HepG2 (cell line): ENCODE results near the gene ABTB2. TPM values are rescaled to one million over a fixed set of nuclear protein-coding genes. Genes with fewer than 3 reads are reported as not detected.
A peak's percentile ranks its signal among the peaks of the same experiment; 100 is the strongest.

Experiments
- ADNP ChIP-seq: sonication (generic); formaldehyde crosslinking; IDR thresholded peaks from 2 replicates; pipeline ENCODE4 v1.4.0; 2020; ENCODE audit warnings: missing genetic modification reagents
- ATF5 ChIP-seq: sonication (generic); formaldehyde crosslinking; IDR thresholded peaks from 2 replicates; pipeline ENCODE4 v1.4.0; 2020; ENCODE audit warnings: mild to moderate bottlenecking, low read depth, missing genetic modification reagents
- CBX5 ChIP-seq: sonication (generic); formaldehyde crosslinking; IDR thresholded peaks from 2 replicates; pipeline ENCODE4 v1.4.0; 2020; ENCODE audit warnings: missing genetic modification reagents, borderline replicate concordance
- CTCF ChIP-seq: sonication (generic); formaldehyde crosslinking; IDR thresholded peaks from 2 replicates; pipeline ENCODE4 v1.5.0; 2020; ENCODE audit warnings: mild to moderate bottlenecking, missing genetic modification reagents, moderate library complexity
- HNF4A ChIP-seq: sonication (generic); formaldehyde crosslinking; IDR thresholded peaks from 2 replicates; pipeline ENCODE4 v1.4.0; 2020; ENCODE audit warnings: missing genetic modification reagents
- KIAA2018 ChIP-seq: sonication (generic); formaldehyde crosslinking; IDR thresholded peaks from 2 replicates; pipeline ENCODE4 v1.5.0; 2020; ENCODE audit warnings: mild to moderate bottlenecking, missing genetic modification reagents, borderline replicate concordance
- MATR3 ChIP-seq: sonication (generic); formaldehyde crosslinking; IDR thresholded peaks from 2 replicates; pipeline ENCODE4 v1.4.0; 2020; ENCODE audit warnings: missing genetic modification reagents
- NPAS2 ChIP-seq: sonication (generic); formaldehyde crosslinking; IDR thresholded peaks from 2 replicates; pipeline ENCODE4 v1.8.0; 2022; ENCODE audit warnings: mild to moderate bottlenecking, missing genetic modification reagents, borderline replicate concordance
- NR2F1 ChIP-seq, 2 experiments: fragments of 450-650 bp in 1 of 2; formaldehyde crosslinking in 1 of 2; IDR thresholded peaks; 2 replicates each; pipeline versions ENCODE4 v1.5.0 to v1.6.1; 2016 to 2020; ENCODE audit warnings: mild to moderate bottlenecking in 1 of 2, missing compliant biosample characterization in 1 of 2, missing genetic modification reagents in 1 of 2, moderate library complexity in 1 of 2
- PHF5A ChIP-seq: IDR thresholded peaks from one replicate; pipeline ENCODE4 v1.6.1; 2018; ENCODE audit warnings: low read depth, missing genetic modification reagents; ENCODE audit not compliant: unreplicated experiment
- SP1 ChIP-seq, 2 experiments: fragments of 450-650 bp in 1 of 2; sonication (generic) in 1 of 2; formaldehyde crosslinking in 1 of 2; IDR thresholded peaks; 2 replicates each; pipeline versions ENCODE4 v1.4.0 to v1.6.1; 2016 to 2020; ENCODE audit warnings: missing genetic modification reagents in 1 of 2
- ZNF251 ChIP-seq: sonication (generic); formaldehyde crosslinking; IDR thresholded peaks from 2 replicates; pipeline ENCODE4 v1.9.0; 2021; ENCODE audit warnings: mild to moderate bottlenecking, missing genetic modification reagents
- ZNF263 ChIP-seq: sonication (generic); formaldehyde crosslinking; IDR thresholded peaks from 2 replicates; pipeline ENCODE4 v1.4.0; 2020; ENCODE audit warnings: missing genetic modification reagents
- ZNF326 ChIP-seq: sonication (generic); formaldehyde crosslinking; IDR thresholded peaks from 2 replicates; pipeline ENCODE4 v1.4.0; 2020; ENCODE audit warnings: missing genetic modification reagents, borderline replicate concordance
- ZNF331 ChIP-seq: sonication (generic); formaldehyde crosslinking; IDR thresholded peaks from 2 replicates; pipeline ENCODE4 v1.4.0; 2020; ENCODE audit warnings: missing genetic modification reagents
- ZNF619 ChIP-seq: sonication (generic); formaldehyde crosslinking; IDR thresholded peaks from 2 replicates; pipeline ENCODE4 v1.4.0; 2020; ENCODE audit warnings: mild to moderate bottlenecking, missing genetic modification reagents
- ZNF788 ChIP-seq: sonication (generic); formaldehyde crosslinking; IDR thresholded peaks from 2 replicates; pipeline ENCODE4 v1.5.0; 2020; ENCODE audit warnings: mild to moderate bottlenecking, missing genetic modification reagents, borderline replicate concordance
- polyA plus RNA-seq, 8 experiments: library from polyadenylated mRNA; depleted of rRNA in 3 of 8; stranded (reverse) in 7 of 8; unstranded in 1 of 8; fragments of >200 nt; fragmentation: Illumina TruSeq in 4 of 8; extraction: Trizol in 4 of 8; gene quantifications; 2 replicates each; pipeline versions ENCODE4 v1.2.1 to v1.2.3, GENCODE V29; 2011 to 2016; ENCODE audit warnings: low read depth in 4 of 8, missing spikeins in 1 of 8, mixed read lengths in 1 of 8; ENCODE audit not compliant: insufficient read depth in 1 of 8
- total RNA-seq, 5 experiments: library from RNA; depleted of rRNA; stranded (reverse); fragments of >200 nt; fragmentation: Illumina TruSeq; extraction: Trizol; gene quantifications; 2 replicates each; pipeline ENCODE4 v1.2.3, GENCODE V29; 2016; ENCODE audit warnings: low read depth in 1 of 5

Gene ABTB2
- total and polyA plus RNA-seq, 2 of the 13 experiments (the other 11 are each of a cell fraction or from before 2014, with no cell fraction given): 5.1 to 15.4 TPM

GRCh38 chr11:34105079-34105956, 252.5 kb downstream of the ABTB2 start, which contains the start of gene NAT10 (continued):
- TF ChIP-seq PHF5A (CRISPR knock-in tag) (peak; percentile 70), ZNF263 (CRISPR knock-in tag) (peak; percentile 74), NPAS2 (no peak), CBX5 (CRISPR knock-in tag) (peak; percentile 89; the same call in 1 of the 2 replicates), HNF4A (CRISPR knock-in tag) (no peak; the same call in none of the 2 replicates), KIAA2018 (no peak), NR2F1 (CRISPR knock-in tag; IDR thresholded peaks at IDR 0.05) (peak in 1 of 2 experiments; percentile 21; a peak in 1 of 4 replicates), ADNP (no peak), ZNF251 (CRISPR knock-in tag) (no peak), ZNF619 (CRISPR knock-in tag) (peak; percentile 94; the same call in 1 of the 2 replicates), ATF5 (CRISPR knock-in tag) (no peak), MATR3 (CRISPR knock-in tag) (no peak), ZNF326 (CRISPR knock-in tag) (peak; percentile 53; the same call in 1 of the 2 replicates), SP1 (IDR thresholded peaks at IDR 0.05) (no peak), SP1 (CRISPR knock-in tag; IDR thresholded peaks at IDR 0.05) (peak; percentile 68), ZNF331 (CRISPR knock-in tag) (peak; percentile 86), CTCF (CRISPR knock-in tag) (peak; percentile 53), ZNF788 (CRISPR knock-in tag) (peak; percentile 90)
